ENCODE results near the gene SPSB1. TPM values are rescaled to one million over a fixed set of nuclear protein-coding genes. Genes with fewer than 3 reads are reported as not detected.

The SPSB1 gene
- total and polyA plus RNA-seq, 10 of the 15 experiments (the other 5 are each of a cell fraction or from before 2014, with no cell fraction given): 0.02 to 2.0 (median 0.90) TPM; not detected in 1

DNA sequence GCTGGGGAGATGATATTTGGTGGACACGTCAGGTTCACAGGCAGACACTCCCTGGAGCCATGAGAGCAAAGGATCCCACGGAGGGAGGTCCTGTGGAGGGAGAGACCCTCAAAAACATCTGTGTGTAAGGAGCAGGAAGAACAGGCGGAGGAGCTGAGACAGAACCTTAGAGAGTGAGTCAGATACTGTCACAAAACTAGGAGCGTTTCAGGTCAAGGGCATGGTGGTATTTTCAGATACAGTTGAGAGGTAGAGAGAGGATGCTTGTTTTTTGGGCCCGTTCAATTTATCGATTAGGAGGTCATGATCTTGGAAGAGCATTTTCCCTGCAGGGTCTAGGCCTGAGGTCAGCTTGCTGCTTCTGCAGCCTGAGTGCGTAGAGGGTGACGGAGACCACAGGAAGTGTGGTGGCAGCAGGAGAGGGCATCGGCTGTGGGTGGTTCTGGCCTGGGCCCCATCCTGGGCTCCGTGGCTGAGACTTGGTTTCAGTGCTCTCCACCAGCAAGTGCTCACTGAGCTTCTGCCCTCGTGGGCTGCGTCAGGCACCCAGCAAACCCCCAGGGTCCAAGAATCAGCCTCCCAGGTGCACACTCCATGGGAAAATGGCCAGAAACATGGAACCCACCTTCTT is 39.9 kb downstream of the SPSB1 start:
- H3K4me2 ChIP-seq (ENCODE audit: control insufficient read depth, insufficient read depth): no peak overlapping the region
- DNase-seq (ENCODE audit: low read depth, low spot score): no peak
- no peak overlapping the region for H3K27ac ChIP-seq (ENCODE audit: control insufficient read depth, insufficient read depth)
- 0 out of 2 replicates have a peak, but pooled peaks cover 3% of the 10 kb centered on the region for H3K4me1 ChIP-seq (ENCODE audit: control insufficient read depth, insufficient read depth, low read length)
- ChIA-PET RAD21 (ENCODE audit: unreplicated experiment) (no interaction called here), CTCF (no interaction called here), SMC1A (ENCODE audit: uncharacterized antibody, unreplicated experiment) (no interaction called here), POLR2A (no interaction called here)
- H3K9me3 ChIP-seq (replicated peaks; ENCODE audit: control insufficient read depth, insufficient read depth, low read length): no peaks in the 10 kb centered on the region
- H2AFZ ChIP-seq (ENCODE audit: control insufficient read depth, low read depth, low read length): peak overlapping the region; percentile 53
- no peak overlapping the region for H3K9ac ChIP-seq (ENCODE audit: control insufficient read depth, insufficient read depth, low read length)
- no TSS peak for BruUV-seq (replicated peaks)
- no peaks in the 10 kb centered on the region; a peak in 1 of 4 replicates for H3K27me3 ChIP-seq (replicated peaks in 1 of 2; ENCODE audit: control insufficient read depth in 2 of 2, insufficient read depth in 2 of 2, low read length in 1 of 2)
- intact Hi-C loops (cut with micrococcal nuclease; ENCODE audit: unreplicated experiment): no loop called here
- H4K20me1 ChIP-seq (ENCODE audit: control insufficient read depth, insufficient read depth): no peaks in the 10 kb centered on the region
- no peak for TF ChIP-seq PAX5 (IDR thresholded peaks at IDR 0.05; ENCODE audit: borderline replicate concordance, low read depth, low read length)
- TF ChIP-seq SMAD5 (IDR thresholded peaks at IDR 0.05; ENCODE audit: low read depth): no peak
- TF ChIP-seq DPF2 (IDR thresholded peaks at IDR 0.05): no peak
- no peak for TF ChIP-seq ZBTB4 (CRISPR knock-in tag; IDR thresholded peaks at IDR 0.05)
- no peak for TF ChIP-seq NFXL1 (IDR thresholded peaks at IDR 0.05; ENCODE audit: borderline replicate concordance)
- TF ChIP-seq, protein P1, sequence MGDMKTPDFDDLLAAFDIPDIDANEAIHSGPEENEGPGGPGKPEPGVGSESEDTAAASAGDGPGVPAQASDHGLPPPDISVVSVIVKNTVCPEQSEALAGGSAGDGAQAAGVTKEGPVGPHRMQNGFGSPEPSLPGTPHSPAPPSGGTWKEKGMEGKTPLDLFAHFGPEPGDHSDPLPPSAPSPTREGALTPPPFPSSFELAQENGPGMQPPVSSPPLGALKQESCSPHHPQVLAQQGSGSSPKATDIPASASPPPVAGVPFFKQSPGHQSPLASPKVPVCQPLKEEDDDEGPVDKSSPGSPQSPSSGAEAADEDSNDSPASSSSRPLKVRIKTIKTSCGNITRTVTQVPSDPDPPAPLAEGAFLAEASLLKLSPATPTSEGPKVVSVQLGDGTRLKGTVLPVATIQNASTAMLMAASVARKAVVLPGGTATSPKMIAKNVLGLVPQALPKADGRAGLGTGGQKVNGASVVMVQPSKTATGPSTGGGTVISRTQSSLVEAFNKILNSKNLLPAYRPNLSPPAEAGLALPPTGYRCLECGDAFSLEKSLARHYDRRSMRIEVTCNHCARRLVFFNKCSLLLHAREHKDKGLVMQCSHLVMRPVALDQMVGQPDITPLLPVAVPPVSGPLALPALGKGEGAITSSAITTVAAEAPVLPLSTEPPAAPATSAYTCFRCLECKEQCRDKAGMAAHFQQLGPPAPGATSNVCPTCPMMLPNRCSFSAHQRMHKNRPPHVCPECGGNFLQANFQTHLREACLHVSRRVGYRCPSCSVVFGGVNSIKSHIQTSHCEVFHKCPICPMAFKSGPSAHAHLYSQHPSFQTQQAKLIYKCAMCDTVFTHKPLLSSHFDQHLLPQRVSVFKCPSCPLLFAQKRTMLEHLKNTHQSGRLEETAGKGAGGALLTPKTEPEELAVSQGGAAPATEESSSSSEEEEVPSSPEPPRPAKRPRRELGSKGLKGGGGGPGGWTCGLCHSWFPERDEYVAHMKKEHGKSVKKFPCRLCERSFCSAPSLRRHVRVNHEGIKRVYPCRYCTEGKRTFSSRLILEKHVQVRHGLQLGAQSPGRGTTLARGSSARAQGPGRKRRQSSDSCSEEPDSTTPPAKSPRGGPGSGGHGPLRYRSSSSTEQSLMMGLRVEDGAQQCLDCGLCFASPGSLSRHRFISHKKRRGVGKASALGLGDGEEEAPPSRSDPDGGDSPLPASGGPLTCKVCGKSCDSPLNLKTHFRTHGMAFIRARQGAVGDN (IDR thresholded peaks at IDR 0.05): no peak
- no peak for TF ChIP-seq ZSCAN29 (IDR thresholded peaks at IDR 0.05)
- TF ChIP-seq HCFC1 (IDR thresholded peaks at IDR 0.05; ENCODE audit: low read length): no peak
- TF ChIP-seq, protein P2, sequence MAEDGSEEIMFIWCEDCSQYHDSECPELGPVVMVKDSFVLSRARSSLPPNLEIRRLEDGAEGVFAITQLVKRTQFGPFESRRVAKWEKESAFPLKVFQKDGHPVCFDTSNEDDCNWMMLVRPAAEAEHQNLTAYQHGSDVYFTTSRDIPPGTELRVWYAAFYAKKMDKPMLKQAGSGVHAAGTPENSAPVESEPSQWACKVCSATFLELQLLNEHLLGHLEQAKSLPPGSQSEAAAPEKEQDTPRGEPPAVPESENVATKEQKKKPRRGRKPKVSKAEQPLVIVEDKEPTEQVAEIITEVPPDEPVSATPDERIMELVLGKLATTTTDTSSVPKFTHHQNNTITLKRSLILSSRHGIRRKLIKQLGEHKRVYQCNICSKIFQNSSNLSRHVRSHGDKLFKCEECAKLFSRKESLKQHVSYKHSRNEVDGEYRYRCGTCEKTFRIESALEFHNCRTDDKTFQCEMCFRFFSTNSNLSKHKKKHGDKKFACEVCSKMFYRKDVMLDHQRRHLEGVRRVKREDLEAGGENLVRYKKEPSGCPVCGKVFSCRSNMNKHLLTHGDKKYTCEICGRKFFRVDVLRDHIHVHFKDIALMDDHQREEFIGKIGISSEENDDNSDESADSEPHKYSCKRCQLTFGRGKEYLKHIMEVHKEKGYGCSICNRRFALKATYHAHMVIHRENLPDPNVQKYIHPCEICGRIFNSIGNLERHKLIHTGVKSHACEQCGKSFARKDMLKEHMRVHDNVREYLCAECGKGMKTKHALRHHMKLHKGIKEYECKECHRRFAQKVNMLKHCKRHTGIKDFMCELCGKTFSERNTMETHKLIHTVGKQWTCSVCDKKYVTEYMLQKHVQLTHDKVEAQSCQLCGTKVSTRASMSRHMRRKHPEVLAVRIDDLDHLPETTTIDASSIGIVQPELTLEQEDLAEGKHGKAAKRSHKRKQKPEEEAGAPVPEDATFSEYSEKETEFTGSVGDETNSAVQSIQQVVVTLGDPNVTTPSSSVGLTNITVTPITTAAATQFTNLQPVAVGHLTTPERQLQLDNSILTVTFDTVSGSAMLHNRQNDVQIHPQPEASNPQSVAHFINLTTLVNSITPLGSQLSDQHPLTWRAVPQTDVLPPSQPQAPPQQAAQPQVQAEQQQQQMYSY (CRISPR knock-in tag; IDR thresholded peaks at IDR 0.05): no peak
- no peak for TF ChIP-seq TCF12 (IDR thresholded peaks at IDR 0.05; ENCODE audit: low read depth, low read length)
- 39% methylated on average over 12 of the region's 12 CpGs for WGBS (ENCODE audit: insufficient coverage, insufficient replicate concordance, low lambda C conversion rate, missing lambda C conversion rate)
- in situ Hi-C loops (cut with MboI): no loop called here
- no peaks in the 10 kb centered on the region for H3K79me2 ChIP-seq (ENCODE audit: control insufficient read depth, insufficient read depth, low read length)
- no peak overlapping the region for H3K4me3 ChIP-seq
- H3K36me3 ChIP-seq (ENCODE audit: control insufficient read depth in 2 of 2, insufficient read depth in 2 of 2, low read length in 1 of 2): no peaks in the 10 kb centered on the region
- ATAC-seq: no peak
- no peak for FAIRE-seq

All from GM12878 (cell line).